NCI-H1092 (cell line): Measurements from ENCODE around the gene SLC22A25.
"Not testable (repeated sequence)": the region's sequence is repeated elsewhere in the genome, so short reads cannot be mapped to it uniquely, and the experiment has no call there.

Experiments used
- DNase-seq: peaks from one replicate; lab custom pipeline; 2025; lab: John Stamatoyannopoulos, UW

The SLC22A25 gene

DNA sequence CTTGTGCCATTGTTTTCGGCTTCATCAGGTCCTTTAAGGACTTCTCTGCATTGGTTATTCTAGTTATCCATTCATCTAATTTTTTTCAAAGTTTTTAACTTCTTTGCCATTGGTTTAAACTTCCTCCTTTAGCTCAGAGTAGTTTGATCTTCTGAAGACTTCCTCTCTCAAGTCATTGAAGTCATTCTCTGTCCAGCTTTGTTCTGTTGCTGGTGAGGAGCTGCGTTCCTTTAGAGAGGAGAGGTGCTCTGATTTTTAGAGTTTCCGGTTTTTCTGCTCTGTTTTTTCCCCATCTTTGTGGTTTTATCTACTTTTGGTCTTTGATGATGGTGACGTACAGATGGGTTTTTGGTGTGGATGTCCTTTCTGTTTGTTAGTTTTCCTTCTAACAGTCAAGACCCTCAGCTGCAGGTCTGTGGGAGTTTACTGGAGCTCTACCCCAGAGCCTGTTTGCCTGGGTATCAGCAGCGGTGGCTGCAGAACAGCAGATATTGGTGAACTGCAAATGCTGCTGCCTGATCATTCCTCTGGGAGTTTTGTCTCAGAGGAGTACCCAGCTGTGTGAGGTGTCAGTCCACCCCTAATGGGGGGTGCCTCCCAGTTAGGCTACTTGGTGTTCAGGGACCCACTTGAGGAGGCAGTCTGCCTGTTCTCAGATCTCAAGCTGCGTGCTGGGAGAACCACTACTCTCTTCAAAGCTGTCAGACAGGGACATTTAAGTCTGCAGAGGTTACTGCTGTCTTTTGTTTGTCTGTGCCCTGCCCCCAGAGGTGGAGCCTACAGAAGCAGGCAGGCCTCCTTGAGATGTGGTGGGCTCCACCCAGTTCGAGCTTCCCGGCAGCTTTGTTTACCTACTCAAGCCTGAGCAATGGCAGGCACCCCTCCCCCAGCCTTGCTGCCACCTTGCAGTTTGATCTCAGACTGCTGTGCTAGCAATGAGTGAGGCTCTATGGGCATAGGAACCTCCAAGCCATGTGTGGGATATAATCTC is 7.6 kb downstream of the SLC22A25 start:
- DNase-seq: not testable (repeated sequence)

DNA sequence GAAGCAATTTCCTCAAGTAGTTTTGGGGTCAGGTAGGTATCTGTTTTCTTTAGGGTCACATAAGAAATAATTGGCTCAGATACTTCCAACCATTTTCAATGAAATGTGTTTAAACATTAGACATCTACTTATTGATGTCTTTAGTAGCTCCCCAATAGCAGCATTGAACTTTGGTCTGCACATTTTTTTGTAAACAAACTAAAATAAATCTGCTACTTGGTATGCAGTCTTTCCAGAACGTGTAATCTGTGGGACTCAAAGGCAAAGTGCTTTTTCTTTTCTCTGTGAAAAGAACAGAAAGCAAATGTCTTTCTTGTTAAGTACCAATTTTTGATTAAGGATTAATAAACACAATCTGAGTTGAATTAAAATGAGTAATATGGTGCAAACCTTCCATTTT is 13.6 kb downstream of the SLC22A25 start:
- no peak for DNase-seq

- DNase-seq: no peak
These were observed 15.8 kb downstream of the SLC22A25 start for GRCh38 chr11:63227521-63228107.

DNA sequence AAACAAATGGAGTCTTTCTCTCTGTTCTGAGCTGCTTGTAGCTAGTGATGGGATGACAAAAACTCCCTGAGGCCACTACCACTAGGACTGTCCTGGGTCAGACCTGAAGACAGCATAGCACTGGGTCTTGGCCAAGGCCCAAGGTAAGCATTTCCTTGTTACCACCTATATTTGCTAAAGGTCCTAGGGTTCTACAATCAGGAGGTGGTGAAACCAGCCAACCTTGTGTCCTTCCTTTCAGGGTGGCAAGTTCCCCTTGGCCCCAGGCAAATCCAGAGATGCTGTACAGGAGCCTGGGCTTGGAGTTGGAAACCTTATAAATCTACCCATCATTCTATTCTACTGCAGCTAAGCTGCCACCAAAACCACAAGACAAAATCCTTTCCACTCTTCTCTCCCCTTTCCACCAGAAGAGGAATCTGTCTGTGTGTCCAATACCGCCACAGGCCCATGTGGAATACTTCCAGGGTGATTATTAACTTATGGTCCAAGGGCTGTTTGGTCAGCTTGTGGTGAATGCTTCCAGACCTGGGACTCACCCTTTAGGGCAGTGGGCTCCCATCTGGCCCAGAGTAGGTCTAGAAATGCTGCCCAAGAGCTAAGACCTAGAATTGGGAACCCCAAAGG is 16.8 kb downstream of the SLC22A25 start:
- DNase-seq: no peak

DNA sequence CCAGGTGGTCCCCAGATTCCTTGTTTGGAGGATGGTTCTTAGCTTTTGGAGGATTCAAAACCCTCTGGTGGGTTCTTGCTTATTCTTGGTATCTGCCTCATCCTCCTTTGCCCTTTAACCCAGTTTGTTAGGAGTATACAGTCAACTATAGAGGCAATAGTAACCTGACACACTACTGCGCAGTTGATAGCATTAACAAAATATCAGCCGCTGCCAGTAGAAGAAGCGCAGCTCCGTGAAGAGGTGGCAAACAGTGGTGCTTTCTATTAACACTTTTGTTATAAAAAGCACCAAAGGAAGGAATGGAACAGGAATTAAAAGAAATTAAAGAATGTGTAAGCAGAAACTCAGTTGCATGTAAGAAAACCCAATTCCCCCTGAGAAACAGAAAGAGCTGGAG is 29.3 kb downstream of the SLC22A25 start:
- DNase-seq: no peak

- no peak for DNase-seq
These were observed 30.7 kb downstream of the SLC22A25 start for GRCh38 chr11:63212742-63213141.

- DNase-seq: no peak
These were observed 33.3 kb downstream of the SLC22A25 start for GRCh38 chr11:63210111-63210510.
